NCI-H1694 treated with DMSO at 0.1 percent for 48 hours (cell line): ENCODE data around the gene ALDH1A1.

Source experiments
- DNase-seq: peaks from one replicate; lab custom pipeline; 2025; lab: John Stamatoyannopoulos, UW

ALDH1A1 gene

DNA sequence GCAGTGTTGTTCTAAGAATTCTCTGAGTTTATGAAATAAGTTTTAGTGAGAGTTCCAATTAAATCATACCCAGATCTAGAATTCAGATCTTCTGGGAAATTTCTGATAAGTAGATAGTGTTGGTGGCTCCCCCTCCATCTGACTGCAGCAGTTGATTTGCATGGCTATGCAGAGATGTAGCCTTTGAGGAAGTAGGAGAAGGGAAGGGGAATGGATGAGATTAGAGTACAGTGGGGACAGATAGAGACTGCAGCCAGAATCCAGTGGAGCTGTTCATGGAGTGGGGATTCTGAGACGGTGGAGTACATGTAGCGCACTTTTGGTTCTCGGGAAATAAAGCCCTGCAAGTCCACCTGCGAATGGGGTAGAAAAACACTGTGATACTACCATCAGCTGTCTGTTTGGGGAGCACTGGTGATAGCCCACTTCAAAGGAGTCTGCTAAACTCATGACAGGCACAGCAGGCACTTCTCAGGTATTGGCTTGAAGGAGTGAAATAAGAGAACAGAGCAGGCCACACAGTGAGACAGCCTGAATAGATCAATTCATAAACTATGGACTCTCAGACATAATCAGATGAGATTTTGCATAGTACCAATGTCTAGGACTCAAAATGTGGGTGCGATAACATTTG, 96.8 kb downstream of the ALDH1A1 start:
- DNase-seq, result no peak

- DNase-seq, result no peak
Observed at GRCh38 chr9:72855321-72855720, 97.5 kb downstream of the ALDH1A1 start.
